Measurements from ENCODE around the gene ZNF10. TPM values are rescaled to one million over a fixed set of nuclear protein-coding genes. Genes with fewer than 3 reads are reported as not detected.

ZNF10 gene
- total RNA-seq, 3 donors from 2014 or later, result 5.4 to 13.8 (median 6.1) TPM

GRCh38 chr12:133165776-133166175, 35.3 kb downstream of the ZNF10 start:
- no peaks in the 10 kb centered on the region for H3K36me3 ChIP-seq (ENCODE audit: low read depth)
- intact Hi-C loops (cut with DNase I, micrococcal nuclease), result no loop called here
- DNase-seq (no peak), ATAC-seq (no peak)
- no peak overlapping the region for H3K4me3 ChIP-seq
- no peaks in the 10 kb centered on the region for H3K4me1 ChIP-seq (ENCODE audit: low read depth)
- peaks cover 95% of the 10 kb centered on the region for H3K9me3 ChIP-seq
- TF ChIP-seq CTCF (IDR thresholded peaks at IDR 0.05), result no peak

GRCh38 chr12:133172491-133172890, 42.1 kb downstream of the ZNF10 start:
- Histone ChIP-seq H3K9me3 (peaks cover 93% of the 10 kb centered on the region), H3K36me3 (ENCODE audit: low read depth) (no peaks in the 10 kb centered on the region)
- DNase-seq, result no peak

GRCh38 chr12:133174901-133175300, 44.5 kb downstream of the ZNF10 start:
- ATAC-seq (no peak), DNase-seq (no peak)
- H3K4me3 ChIP-seq, result no peak overlapping the region
- H3K4me1 ChIP-seq (ENCODE audit: low read depth), result no peaks in the 10 kb centered on the region
- H3K36me3 ChIP-seq (ENCODE audit: low read depth), result no peaks in the 10 kb centered on the region
- intact Hi-C loops (cut with DNase I, micrococcal nuclease), result no loop called here
- no peak for TF ChIP-seq CTCF (IDR thresholded peaks at IDR 0.05)
- H3K9me3 ChIP-seq, result peaks cover 89% of the 10 kb centered on the region

More at GRCh38 chr12:133172491-133172890, 42.1 kb downstream of the ZNF10 start:
- H3K4me1 ChIP-seq (ENCODE audit: low read depth), result no peaks in the 10 kb centered on the region
- H3K4me3 ChIP-seq, result no peak overlapping the region
- intact Hi-C loops (cut with DNase I, micrococcal nuclease), result no loop called here
- ATAC-seq, result no peak
- no peak for TF ChIP-seq CTCF (IDR thresholded peaks at IDR 0.05)

- intact Hi-C loops (cut with DNase I, micrococcal nuclease), result no loop called here
- no peak for TF ChIP-seq CTCF (IDR thresholded peaks at IDR 0.05)
- no peaks in the 10 kb centered on the region for H3K4me1 ChIP-seq (ENCODE audit: low read depth)
- no peak overlapping the region for H3K4me3 ChIP-seq
- H3K9me3 ChIP-seq, result peaks cover 69% of the 10 kb centered on the region
- DNase-seq (no peak), ATAC-seq (no peak)
- no peaks in the 10 kb centered on the region for H3K36me3 ChIP-seq (ENCODE audit: low read depth)
These were observed 50.2 kb downstream of the ZNF10 start for GRCh38 chr12:133180669-133181068.

- H3K36me3 ChIP-seq (ENCODE audit: low read depth), result peaks cover 2% of the 10 kb centered on the region
- intact Hi-C loops (cut with DNase I, micrococcal nuclease), result no loop called here
- DNase-seq, result peak; percentile 93 to 98 (median 95)
- ATAC-seq, result peak; percentile 100
- peaks cover 69% of the 10 kb centered on the region for H3K9me3 ChIP-seq
- peak within 1 kb of the TSS; percentile 57 for H3K4me3 ChIP-seq
- no peaks in the 10 kb centered on the region for H3K4me1 ChIP-seq (ENCODE audit: low read depth)
- peak; percentile 83 for TF ChIP-seq CTCF (IDR thresholded peaks at IDR 0.05)
These were observed 51.0 kb downstream of the ZNF10 start, which contains the start of gene ZNF268 for GRCh38 chr12:133181238-133181959. Gene ZNF268, plus strand, starts transcription at chr12:133181495. Its CDS starts 503 bp downstream, at chr12:133181998.

All from mucosa of descending colon (tissue), 3 donors.